ENCODE data around the gene TCEANC. TPM values are rescaled to one million over a fixed set of nuclear protein-coding genes. Genes with fewer than 3 reads are reported as not detected.
A peak's percentile ranks its signal among the peaks of the same experiment; 100 is the strongest.

Gene TCEANC
- total and polyA plus RNA-seq, 2 donors from 2014 or later, result 2.6 to 5.3 TPM

- FAIRE-seq (no peak), DNase-seq (no peak)
- no peak for TF ChIP-seq CTCF (IDR thresholded peaks at IDR 0.05; ENCODE audit: borderline replicate concordance, extremely low read depth, insufficient read depth)
- Histone ChIP-seq H3K27ac (ENCODE audit: low read depth in 2 of 2, low read length in 2 of 2) (no peak overlapping the region), H3K36me3 (ENCODE audit: control insufficient read depth in 2 of 3, insufficient read depth in 3 of 3, low read length in 3 of 3) (no peaks in the 10 kb centered on the region), H3K27me3 (ENCODE audit: control insufficient read depth, insufficient read depth, low read length) (peaks cover 28% of the 10 kb centered on the region), H3K4me3 (ENCODE audit: low read length in 3 of 3) (no peak overlapping the region), H3K9ac (ENCODE audit: low read length in 3 of 3) (no peak overlapping the region), H3K9me3 (ENCODE audit: control insufficient read depth in 2 of 3, insufficient read depth in 1 of 3, low read length in 3 of 3) (no peaks in the 10 kb centered on the region), H3K4me1 (ENCODE audit: control insufficient read depth in 2 of 3, insufficient read depth in 2 of 3, low read depth in 1 of 3, low read length in 3 of 3) (no peaks in the 10 kb centered on the region)
- intact Hi-C loops (cut with DNase I), result no loop called here
Measured at GRCh38 chrX:13685126-13685763, 32.3 kb downstream of the TCEANC start.

DNA sequence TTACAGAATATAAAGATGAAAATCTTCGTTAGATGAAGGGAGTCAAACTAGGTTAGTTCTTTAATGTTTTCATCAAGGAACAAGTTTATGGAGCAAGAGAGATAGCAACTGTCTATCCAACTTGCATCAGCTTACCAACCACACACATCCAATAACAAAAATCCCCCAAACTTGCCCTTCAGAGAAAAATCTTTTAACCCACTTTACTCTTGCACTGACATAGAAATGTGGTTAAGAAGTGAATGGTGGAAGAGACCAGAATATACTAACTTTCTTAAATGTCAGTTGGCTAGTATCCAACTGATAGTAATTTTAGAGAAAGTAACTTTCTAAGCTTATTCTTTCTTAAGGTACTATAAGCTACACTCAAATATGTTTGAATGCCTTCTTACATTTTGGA is 34.3 kb downstream of the TCEANC start:
- no peak overlapping the region for H3K9ac ChIP-seq (ENCODE audit: low read length in 3 of 3)
- H3K4me3 ChIP-seq (ENCODE audit: low read length in 3 of 3), result no peak overlapping the region
- no peak for TF ChIP-seq CTCF (IDR thresholded peaks at IDR 0.05; ENCODE audit: borderline replicate concordance, extremely low read depth, insufficient read depth)
- no peak overlapping the region for H3K27ac ChIP-seq (ENCODE audit: low read depth in 2 of 2, low read length in 2 of 2)
- no peaks in the 10 kb centered on the region for H3K4me1 ChIP-seq (ENCODE audit: control insufficient read depth in 2 of 3, insufficient read depth in 2 of 3, low read depth in 1 of 3, low read length in 3 of 3)
- no peaks in the 10 kb centered on the region for H3K36me3 ChIP-seq (ENCODE audit: control insufficient read depth in 2 of 3, insufficient read depth in 3 of 3, low read length in 3 of 3)
- no peaks in the 10 kb centered on the region for H3K9me3 ChIP-seq (ENCODE audit: control insufficient read depth in 2 of 3, insufficient read depth in 1 of 3, low read length in 3 of 3)
- FAIRE-seq (no peak), DNase-seq (no peak)
- intact Hi-C loops (cut with DNase I), result no loop called here
- peaks cover 35% of the 10 kb centered on the region for H3K27me3 ChIP-seq (ENCODE audit: control insufficient read depth, insufficient read depth, low read length)

- FAIRE-seq (no peak), DNase-seq (no peak)
- intact Hi-C loops (cut with DNase I), result no loop called here
- Histone ChIP-seq H3K9me3 (ENCODE audit: control insufficient read depth in 2 of 3, insufficient read depth in 1 of 3, low read length in 3 of 3) (no peaks in the 10 kb centered on the region), H3K4me3 (ENCODE audit: low read length in 3 of 3) (peak overlapping the region; percentile 78 to 87 (median 83)), H3K4me1 (ENCODE audit: control insufficient read depth in 2 of 3, insufficient read depth in 2 of 3, low read depth in 1 of 3, low read length in 3 of 3) (peaks cover 0 to 8% (median 3%) of the 10 kb centered on the region in 3 donors), H3K9ac (ENCODE audit: low read length in 3 of 3) (peak overlapping the region in 2 of 3 donors; percentile 81 to 93), H3K27me3 (ENCODE audit: control insufficient read depth, insufficient read depth, low read length) (peaks cover 35% of the 10 kb centered on the region), H3K27ac (ENCODE audit: low read depth in 2 of 2, low read length in 2 of 2) (peak overlapping the region; percentile 3 to 95), H3K36me3 (ENCODE audit: control insufficient read depth in 2 of 3, insufficient read depth in 3 of 3, low read length in 3 of 3) (no peaks in the 10 kb centered on the region)
- TF ChIP-seq CTCF (IDR thresholded peaks at IDR 0.05; ENCODE audit: borderline replicate concordance, extremely low read depth, insufficient read depth), result no peak
Measured at GRCh38 chrX:13688384-13688957, 35.5 kb downstream of the TCEANC start.

Measured in kidney (tissue), 14 donors.